H9 (cell line): ENCODE results near the gene IL1R2. TPM values are rescaled to one million over a fixed set of nuclear protein-coding genes. Genes with fewer than 3 reads are reported as not detected.

ENCODE experiments used
- DNase-seq: peaks from one replicate; pipeline ENCODE4 v3.0.0-alpha.2; 2017
- H2AFZ ChIP-seq: one replicate; pipeline ENCODE4 v1.6.1; 2013; ENCODE audit warnings: mild to moderate bottlenecking, low read length, control low read depth, moderate library complexity
- H2AK5ac ChIP-seq: 2 replicates; pipeline ENCODE4 v1.6.1; 2013; ENCODE audit warnings: low read length, control low read depth, mixed read lengths; ENCODE audit not compliant: insufficient read length
- H2BK120ac ChIP-seq: one replicate; pipeline ENCODE4 v1.6.1; 2013; ENCODE audit warnings: low read depth, mild to moderate bottlenecking, low read length, control low read depth, inconsistent platforms; ENCODE audit not compliant: poor library complexity, severe bottlenecking
- H2BK12ac ChIP-seq: 2 replicates; pipeline ENCODE4 v1.6.1; 2013; ENCODE audit warnings: low read length, control low read depth, mixed read lengths, low read depth; ENCODE audit not compliant: insufficient read length
- H2BK15ac ChIP-seq: 2 replicates; pipeline ENCODE4 v1.6.1; 2013; ENCODE audit warnings: low read depth, low read length, control low read depth
- H2BK20ac ChIP-seq: one replicate; pipeline ENCODE4 v1.6.1; 2013; ENCODE audit warnings: low read depth, mild to moderate bottlenecking, low read length, control low read depth, inconsistent platforms; ENCODE audit not compliant: poor library complexity, severe bottlenecking
- H2BK5ac ChIP-seq: 2 replicates; pipeline ENCODE4 v1.6.1; 2013; ENCODE audit warnings: low read length, control low read depth, mixed read lengths; ENCODE audit not compliant: insufficient read length
- H3K14ac ChIP-seq: 2 replicates; pipeline ENCODE4 v1.6.1; 2013; ENCODE audit warnings: low read length, control low read depth; ENCODE audit not compliant: insufficient read depth
- H3K18ac ChIP-seq: 2 replicates; pipeline ENCODE4 v1.6.1; 2013; ENCODE audit warnings: low read depth, mild to moderate bottlenecking, mixed read lengths, low read length, control low read depth; ENCODE audit not compliant: insufficient read length
- H3K23ac ChIP-seq: 2 replicates; pipeline ENCODE4 v1.6.1; 2013; ENCODE audit warnings: low read length, control low read depth, mixed read lengths, low read depth; ENCODE audit not compliant: insufficient read length
- H3K23me2 ChIP-seq: 2 replicates; pipeline ENCODE4 v1.6.1; 2013; ENCODE audit warnings: low read depth, mild to moderate bottlenecking, mixed read lengths, low read length, control low read depth; ENCODE audit not compliant: insufficient read length, poor library complexity, severe bottlenecking
- H3K27ac ChIP-seq: 2 replicates; pipeline ENCODE4 v1.5.1; 2013; ENCODE audit warnings: low read length, control low read depth, mixed read lengths, low read depth; ENCODE audit not compliant: insufficient read length
- H3K27me3 ChIP-seq: 2 replicates; pipeline ENCODE4 v1.6.1; 2013; ENCODE audit warnings: low read length, control low read depth, inconsistent platforms; ENCODE audit not compliant: insufficient read depth
- H3K4ac ChIP-seq: 2 replicates; pipeline ENCODE4 v1.6.1; 2013; ENCODE audit warnings: low read depth, mild to moderate bottlenecking, control low read depth, inconsistent platforms, low read length, moderate library complexity
- H3K4me1 ChIP-seq: 2 replicates; pipeline ENCODE4 v1.6.1; 2013; ENCODE audit warnings: low read length, control low read depth, inconsistent platforms; ENCODE audit not compliant: insufficient read depth
- H3K4me2 ChIP-seq: 2 replicates; pipeline ENCODE4 v1.6.1; 2013; ENCODE audit warnings: low read length, control low read depth, mixed read lengths; ENCODE audit not compliant: insufficient read length, insufficient read depth
- H3K56ac ChIP-seq: 2 replicates; pipeline ENCODE4 v1.6.1; 2013; ENCODE audit warnings: low read depth, mild to moderate bottlenecking, mixed read lengths, low read length, control low read depth; ENCODE audit not compliant: insufficient read length
- H3K79me1 ChIP-seq: 2 replicates; pipeline ENCODE4 v1.6.1; 2013; ENCODE audit warnings: low read depth, mild to moderate bottlenecking, moderate library complexity, low read length, control low read depth, inconsistent platforms; ENCODE audit not compliant: insufficient read depth, poor library complexity, severe bottlenecking
- H3K79me2 ChIP-seq: 2 replicates; pipeline ENCODE4 v1.6.1; 2013; ENCODE audit warnings: low read length, control low read depth, inconsistent platforms; ENCODE audit not compliant: insufficient read depth
- H3K9ac ChIP-seq: 2 replicates; pipeline ENCODE4 v1.6.1; 2013; ENCODE audit warnings: low read length, control low read depth, mixed read lengths; ENCODE audit not compliant: insufficient read length; ENCODE audit errors: extremely low read depth
- H3K9me3 ChIP-seq: one replicate; pipeline ENCODE4 v1.6.1; 2013; ENCODE audit warnings: low read depth, low read length, inconsistent platforms; ENCODE audit not compliant: control insufficient read depth
- H3T11ph ChIP-seq: one replicate; pipeline ENCODE4 v1.6.1; 2013; ENCODE audit warnings: mild to moderate bottlenecking, low read length, control low read depth, inconsistent platforms
- H4K20me1 ChIP-seq: one replicate; pipeline ENCODE4 v1.6.1; 2013; ENCODE audit not compliant: control insufficient read depth, insufficient read length, insufficient read depth
- H4K5ac ChIP-seq: 2 replicates; pipeline ENCODE4 v1.6.1; 2013; ENCODE audit warnings: low read depth, mild to moderate bottlenecking, mixed read lengths, low read length, control low read depth; ENCODE audit not compliant: insufficient read length
- H4K8ac ChIP-seq: replicated peaks from 2 replicates; pipeline ENCODE4 v1.6.1; 2013; ENCODE audit warnings: low read length, control low read depth, mixed read lengths, low read depth; ENCODE audit not compliant: insufficient read length
- H4K91ac ChIP-seq: 2 replicates; pipeline ENCODE4 v1.6.1; 2013; ENCODE audit warnings: low read depth, mild to moderate bottlenecking, moderate library complexity, mixed read lengths, low read length, control low read depth; ENCODE audit not compliant: insufficient read length
- H3K27ac Mint-ChIP-seq, 3 experiments: 2 replicates in 2 of 3; 3 replicates in 1 of 3; pipeline ENCODE4 v1.8.0; 2020 to 2021; ENCODE audit warnings: mixed read lengths in 3 of 3, mild to moderate bottlenecking in 1 of 3, moderate library complexity in 1 of 3
- H3K27me3 Mint-ChIP-seq: 2 replicates; pipeline ENCODE4 v1.8.0; 2021; ENCODE audit warnings: low read depth, mild to moderate bottlenecking, moderate library complexity, mixed read lengths
- H3K36me3 Mint-ChIP-seq, 3 experiments: 2 replicates in 2 of 3; 3 replicates in 1 of 3; pipeline ENCODE4 v1.8.0; 2020 to 2021; ENCODE audit warnings: low read depth in 3 of 3, mixed read lengths in 3 of 3; ENCODE audit not compliant: insufficient read depth in 1 of 3
- H3K4me1 Mint-ChIP-seq, 2 experiments: 2 replicates each; pipeline ENCODE4 v1.8.0; 2020; ENCODE audit warnings: mixed read lengths in 2 of 2
- H3K4me3 Mint-ChIP-seq, 2 experiments: 2 replicates in 1 of 2; 3 replicates in 1 of 2; pipeline ENCODE4 v1.8.0; 2020 to 2021; ENCODE audit warnings: mild to moderate bottlenecking in 2 of 2, mixed read lengths in 2 of 2, moderate library complexity in 1 of 2
- H3K9me3 Mint-ChIP-seq, 2 experiments: 2 replicates in 1 of 2; 3 replicates in 1 of 2; pipeline ENCODE4 v1.8.0; 2020; ENCODE audit warnings: mild to moderate bottlenecking in 2 of 2, mixed read lengths in 2 of 2, moderate library complexity in 1 of 2
- CTCF ChIP-seq: fragments of 200-600 bp; sonication (generic); conservative IDR thresholded peaks from 3 replicates; pipeline ENCODE4 v1.8.0; 2021; ENCODE audit warnings: antibody characterized with exemption, mild to moderate bottlenecking
- WGBS: extraction: QIAGEN DNeasy Blood & Tissue Kit; methylation state at CpG from one replicate; pipeline ENCODE4 v1.1.7; 2013; ENCODE audit warnings: missing lambda C conversion rate, low lambda C conversion rate, mixed read lengths; ENCODE audit not compliant: insufficient read length; ENCODE audit errors: extremely low coverage; 5-methylcytosine and 5-hydroxymethylcytosine counted together
- total RNA-seq: library from RNA; stranded (reverse); gene quantifications from 2 replicates; pipeline ENCODE4 v1.2.1, GENCODE V29; 2021

Gene IL1R2
- total RNA-seq, 1 experiment from 2014 or later: not detected

DNA sequence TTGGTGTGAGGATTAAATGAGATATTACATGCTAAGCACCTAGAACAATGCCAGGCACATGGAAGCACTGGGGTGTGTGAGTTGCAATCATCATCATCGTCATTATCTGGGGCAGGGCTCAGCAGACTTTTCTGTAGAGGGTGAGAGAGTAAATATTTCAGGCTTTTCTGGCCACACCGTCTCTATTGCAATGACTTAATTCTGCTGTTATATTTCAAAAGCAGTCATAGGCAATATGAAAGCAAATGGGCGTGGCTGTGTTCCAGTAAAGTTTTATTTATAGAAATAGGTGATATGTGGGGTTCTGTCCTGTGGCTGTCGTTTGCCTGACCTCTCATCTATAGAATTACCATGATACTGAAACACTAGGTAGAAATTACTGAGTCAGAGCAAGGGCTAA, 60.6 kb downstream of the IL1R2 start:
- WGBS: no CpG with 5 or more reads among the region's 4 CpGs

More for the DNA sequence above, 60.6 kb downstream of the IL1R2 start:
- H3K14ac ChIP-seq: no peak overlapping the region
- Mint-ChIP-seq H3K9me3 (peaks cover 2 to 3% of the 10 kb centered on the region in 2 experiments; a peak in 2 of 5 replicates), H3K4me1 (peaks cover 0 to 11% of the 10 kb centered on the region in 2 experiments; a peak in 3 of 4 replicates), H3K4me3 (no peak overlapping the region), H3K27ac (no peak overlapping the region), H3K27me3 (no peaks in the 10 kb centered on the region; the same call in 1 of the 2 replicates), H3K36me3 (no peaks in the 10 kb centered on the region; a peak in 1 of 7 replicates)
- no peaks in the 10 kb centered on the region; the same call in 1 of the 2 replicates for H3K27me3 ChIP-seq
- H3K18ac ChIP-seq: no peak overlapping the region
- H2BK5ac ChIP-seq: no peak overlapping the region
- no peak overlapping the region for H2BK120ac ChIP-seq
- H4K5ac ChIP-seq: no peak overlapping the region
- no peak overlapping the region for H2AK5ac ChIP-seq
- no peaks in the 10 kb centered on the region; the same call in 1 of the 2 replicates for H3K4me1 ChIP-seq
- H2BK12ac ChIP-seq: no peak overlapping the region
- no peaks in the 10 kb centered on the region for H3K23me2 ChIP-seq
- H4K20me1 ChIP-seq: no peaks in the 10 kb centered on the region
- no peak overlapping the region for H3K23ac ChIP-seq
- H3K79me2 ChIP-seq: no peaks in the 10 kb centered on the region
- no peak overlapping the region for H4K91ac ChIP-seq
- no peak overlapping the region for H3K4me2 ChIP-seq
- H3K4ac ChIP-seq: no peak overlapping the region
- no peak overlapping the region for H3T11ph ChIP-seq
- no peak overlapping the region for H2BK20ac ChIP-seq
- no peaks in the 10 kb centered on the region for H3K9me3 ChIP-seq
- no peak overlapping the region for H2BK15ac ChIP-seq
- H3K27ac ChIP-seq: no peak overlapping the region
- no peak overlapping the region for H3K56ac ChIP-seq
- H3K9ac ChIP-seq: no peak overlapping the region
- no peak overlapping the region for H4K8ac ChIP-seq
- H3K79me1 ChIP-seq: no peaks in the 10 kb centered on the region
- no peak for DNase-seq
- H2AFZ ChIP-seq: no peak overlapping the region
- no peak for TF ChIP-seq CTCF
